HG02884 (cell line): Measurements from ENCODE around the gene SFXN5.
"Not testable (repeated sequence)": the region's sequence is repeated elsewhere in the genome, so short reads cannot be mapped to it uniquely, and the experiment has no call there.

Source experiments
- ATAC-seq: cut with Tn5 transposase; IDR thresholded peaks from one replicate; pipeline ENCODE4 v1.9.1; 2021; ENCODE audit warnings: mild to moderate bottlenecking, moderate library complexity; ENCODE audit not compliant: unreplicated experiment

SFXN5 gene, protein sequence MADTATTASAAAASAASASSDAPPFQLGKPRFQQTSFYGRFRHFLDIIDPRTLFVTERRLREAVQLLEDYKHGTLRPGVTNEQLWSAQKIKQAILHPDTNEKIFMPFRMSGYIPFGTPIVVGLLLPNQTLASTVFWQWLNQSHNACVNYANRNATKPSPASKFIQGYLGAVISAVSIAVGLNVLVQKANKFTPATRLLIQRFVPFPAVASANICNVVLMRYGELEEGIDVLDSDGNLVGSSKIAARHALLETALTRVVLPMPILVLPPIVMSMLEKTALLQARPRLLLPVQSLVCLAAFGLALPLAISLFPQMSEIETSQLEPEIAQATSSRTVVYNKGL

DNA sequence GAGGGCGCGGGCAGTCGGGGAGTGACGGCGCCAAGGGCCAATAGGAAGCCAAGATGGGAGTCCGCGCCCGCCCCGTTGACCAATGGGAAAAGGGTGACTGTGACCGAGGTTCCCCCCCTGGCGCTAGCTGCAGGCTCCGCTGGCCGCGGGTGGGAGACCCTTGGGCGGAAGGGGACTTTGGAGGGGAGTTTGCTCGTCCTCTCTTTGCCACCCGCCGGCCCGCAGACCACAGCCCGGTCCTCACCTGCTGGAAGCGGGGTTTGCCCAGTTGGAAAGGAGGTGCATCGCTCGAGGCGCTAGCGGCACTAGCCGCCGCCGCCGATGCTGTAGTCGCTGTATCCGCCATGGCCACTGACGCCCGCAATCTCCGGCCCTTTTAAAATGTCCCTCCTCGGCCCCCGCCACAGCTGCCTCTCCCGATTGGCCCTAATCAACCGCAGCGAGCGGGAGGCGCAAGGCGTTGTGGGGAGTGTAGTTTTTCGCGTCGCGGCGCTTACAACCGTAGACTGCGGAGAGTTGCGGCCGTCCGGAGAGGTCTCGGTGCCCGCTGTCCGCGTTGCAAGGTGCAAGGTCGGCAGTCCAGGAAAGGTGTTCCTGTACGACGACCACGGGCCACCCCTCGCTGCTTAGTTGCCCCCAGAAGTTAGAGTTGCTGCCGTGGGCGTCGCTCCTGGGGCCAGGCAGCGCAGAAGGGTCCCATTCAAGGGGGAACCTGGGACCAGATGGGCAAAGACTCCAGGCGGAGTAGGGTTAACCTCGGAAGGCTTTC, at the start of gene SFXN5:
SFXN5 (minus strand) TSS at position 353 of the 769 bp plus-strand sequence; CDS start at position 346, 7 bp downstream.
- peak; percentile 90 for ATAC-seq

DNA sequence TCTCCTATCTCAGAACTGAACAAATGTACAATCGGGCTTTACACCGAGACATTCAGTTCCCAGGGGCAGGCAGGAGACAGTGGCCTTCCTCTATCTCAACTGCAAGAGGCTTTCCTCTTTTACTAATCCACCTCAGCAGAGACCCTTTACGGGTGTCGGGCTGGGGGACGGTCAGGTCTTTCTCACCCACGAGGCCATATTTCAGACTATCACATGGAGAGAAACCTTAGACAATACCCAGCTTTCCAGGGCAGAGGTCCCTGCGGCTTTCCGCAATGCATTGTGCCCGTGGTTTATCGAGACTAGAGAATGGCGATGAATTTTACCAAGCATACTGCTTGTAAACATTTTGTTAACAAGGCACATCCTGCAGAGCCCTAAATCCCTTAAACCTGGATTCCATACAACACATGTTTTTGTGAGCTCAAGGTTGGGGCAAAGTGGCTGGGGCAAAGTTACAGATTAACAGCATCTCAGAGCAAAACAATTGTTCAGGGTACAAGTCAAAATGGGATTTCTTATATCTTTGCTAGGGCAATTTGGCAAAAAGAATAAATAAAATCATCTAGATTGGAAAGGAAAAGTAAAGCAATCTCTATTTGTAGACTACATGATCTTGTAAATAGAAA, 48.2 kb upstream of the SFXN5 start:
- not testable (repeated sequence) for ATAC-seq

DNA sequence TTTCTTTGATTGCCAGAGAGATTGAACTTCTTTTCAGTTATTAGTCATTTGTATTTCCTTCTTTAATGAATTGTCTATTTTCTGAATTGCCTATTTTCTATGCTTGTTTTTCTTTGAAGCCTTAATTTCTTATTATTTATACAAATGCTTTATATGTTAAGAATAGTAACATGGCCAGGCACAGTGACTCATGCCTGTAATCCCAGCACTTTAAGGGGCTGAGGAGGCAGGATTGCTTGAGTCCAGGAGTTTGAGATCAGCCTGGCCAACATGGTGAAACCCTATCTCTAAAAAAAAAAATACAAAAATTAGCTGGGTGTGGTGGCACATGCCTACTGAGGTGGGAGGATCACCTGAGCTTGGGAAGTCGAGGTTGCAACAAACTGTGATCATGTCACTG, 45.9 kb upstream of the SFXN5 start:
- ATAC-seq, result no peak

DNA sequence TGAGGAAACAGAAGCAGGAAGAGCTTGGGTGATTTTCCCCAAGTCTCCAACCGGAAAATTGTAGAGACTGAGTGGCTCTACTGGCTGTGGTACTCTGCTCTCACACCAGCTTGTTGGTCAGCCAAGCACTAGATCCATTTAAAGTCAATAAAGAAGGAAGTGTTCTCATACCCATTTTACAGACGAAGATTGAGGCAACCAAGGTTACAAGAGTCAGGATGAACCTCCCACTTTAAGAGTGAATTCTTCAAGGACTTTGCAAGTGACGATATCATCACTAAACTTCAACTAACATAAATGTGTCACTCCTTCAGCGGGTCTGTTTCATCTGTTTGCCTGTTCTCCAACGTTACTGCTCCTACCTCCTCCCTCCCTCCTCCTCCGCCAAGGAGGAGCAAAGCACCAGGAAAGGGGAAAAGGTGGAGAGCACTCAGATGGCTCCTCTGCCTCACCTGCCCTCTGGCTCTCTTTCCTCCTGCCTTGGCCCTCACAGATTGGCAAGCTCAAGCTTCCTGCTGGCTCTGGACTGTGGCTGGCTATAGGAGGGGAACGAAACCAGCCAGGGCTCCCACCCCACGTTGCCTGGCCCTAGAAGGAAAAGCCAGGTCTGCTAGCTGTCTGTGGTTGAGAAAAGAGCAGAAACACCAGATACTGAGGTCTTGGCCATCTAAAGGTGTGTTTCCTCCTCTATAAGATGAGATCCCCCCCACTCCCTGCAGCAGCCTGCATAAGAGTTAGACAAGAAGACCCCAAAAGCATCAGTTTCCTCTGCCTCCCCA, 44.9 kb upstream of the SFXN5 start:
- no peak for ATAC-seq

DNA sequence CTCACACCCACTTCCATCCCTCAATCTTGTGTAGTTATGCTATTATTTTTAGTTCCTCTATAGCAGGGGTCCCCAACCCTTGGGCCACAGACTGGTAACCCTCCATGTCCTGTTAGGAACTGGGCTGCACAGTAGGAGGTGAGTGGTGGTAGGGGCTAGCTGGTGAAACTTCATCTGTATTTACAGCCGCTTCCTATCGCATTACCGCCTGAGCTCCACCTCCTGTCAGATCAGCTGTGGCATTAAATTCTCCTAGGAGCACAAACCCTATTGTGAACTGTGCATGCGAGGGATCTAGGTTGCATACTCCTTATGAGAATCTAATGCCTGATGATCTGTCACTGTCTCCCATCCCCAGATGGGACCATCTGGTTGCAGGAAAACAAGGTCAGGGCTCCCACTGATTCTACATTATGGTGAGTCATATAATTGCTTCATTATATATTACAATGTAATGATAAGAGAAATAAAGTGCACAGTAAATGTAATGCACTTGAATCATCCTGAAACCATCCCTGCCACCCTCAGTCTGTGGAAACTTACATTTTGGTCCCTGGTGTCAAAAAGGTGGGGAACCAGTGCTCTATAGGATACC, 42.9 kb upstream of the SFXN5 start:
- no peak for ATAC-seq

DNA sequence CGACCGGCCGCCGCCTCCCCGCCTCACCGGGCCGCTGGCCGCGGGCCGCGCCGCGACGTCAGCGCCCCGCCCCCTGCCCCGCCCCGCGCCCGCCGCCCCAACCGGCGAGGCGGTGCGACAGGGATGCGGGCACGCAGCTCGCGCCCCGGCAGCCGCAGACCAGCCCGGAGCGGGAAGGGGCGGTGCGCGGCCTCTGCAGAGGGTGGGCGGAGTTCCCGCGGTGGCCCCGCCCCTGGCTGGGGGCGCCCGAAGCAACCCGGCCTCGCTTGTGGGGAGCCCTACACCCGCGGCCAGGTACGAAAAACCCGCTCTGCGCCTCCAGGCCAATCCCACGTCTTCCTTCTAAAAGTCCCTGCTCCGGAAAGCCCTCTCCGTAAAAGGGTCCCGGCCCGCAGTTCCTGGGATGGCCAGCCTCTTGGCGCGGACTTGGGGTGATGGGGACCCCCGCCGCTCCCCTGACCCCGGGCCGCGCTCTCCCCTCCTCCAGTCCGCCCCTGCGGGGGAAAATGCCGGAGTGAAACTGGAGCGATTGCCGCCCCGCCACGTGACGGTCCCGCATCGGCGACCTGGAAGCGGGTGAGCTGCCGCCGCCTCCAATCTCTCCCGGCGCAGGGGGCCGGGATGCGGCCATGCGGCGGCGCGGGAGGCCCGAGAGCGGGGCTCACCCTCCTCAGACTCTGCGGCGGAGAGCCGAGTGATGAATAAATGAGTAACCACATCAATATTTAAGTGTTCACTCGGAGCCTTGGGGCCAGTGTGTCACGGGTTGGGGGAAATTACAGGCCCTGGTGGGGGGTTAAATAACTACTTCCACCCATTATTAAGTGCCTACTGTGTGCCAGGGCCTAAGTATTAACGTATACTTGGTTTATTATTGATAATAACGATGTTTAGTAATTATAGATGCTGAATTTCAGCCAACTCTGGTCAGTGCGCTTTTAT, 41.7 kb upstream of the SFXN5 start, which contains the start of gene RAB11FIP5:
RAB11FIP5 (minus strand) TSS at position 36 of the 942 bp plus-strand sequence. CDS start 171 bp downstream, outside the sequence.
- ATAC-seq, result peak; percentile 79

DNA sequence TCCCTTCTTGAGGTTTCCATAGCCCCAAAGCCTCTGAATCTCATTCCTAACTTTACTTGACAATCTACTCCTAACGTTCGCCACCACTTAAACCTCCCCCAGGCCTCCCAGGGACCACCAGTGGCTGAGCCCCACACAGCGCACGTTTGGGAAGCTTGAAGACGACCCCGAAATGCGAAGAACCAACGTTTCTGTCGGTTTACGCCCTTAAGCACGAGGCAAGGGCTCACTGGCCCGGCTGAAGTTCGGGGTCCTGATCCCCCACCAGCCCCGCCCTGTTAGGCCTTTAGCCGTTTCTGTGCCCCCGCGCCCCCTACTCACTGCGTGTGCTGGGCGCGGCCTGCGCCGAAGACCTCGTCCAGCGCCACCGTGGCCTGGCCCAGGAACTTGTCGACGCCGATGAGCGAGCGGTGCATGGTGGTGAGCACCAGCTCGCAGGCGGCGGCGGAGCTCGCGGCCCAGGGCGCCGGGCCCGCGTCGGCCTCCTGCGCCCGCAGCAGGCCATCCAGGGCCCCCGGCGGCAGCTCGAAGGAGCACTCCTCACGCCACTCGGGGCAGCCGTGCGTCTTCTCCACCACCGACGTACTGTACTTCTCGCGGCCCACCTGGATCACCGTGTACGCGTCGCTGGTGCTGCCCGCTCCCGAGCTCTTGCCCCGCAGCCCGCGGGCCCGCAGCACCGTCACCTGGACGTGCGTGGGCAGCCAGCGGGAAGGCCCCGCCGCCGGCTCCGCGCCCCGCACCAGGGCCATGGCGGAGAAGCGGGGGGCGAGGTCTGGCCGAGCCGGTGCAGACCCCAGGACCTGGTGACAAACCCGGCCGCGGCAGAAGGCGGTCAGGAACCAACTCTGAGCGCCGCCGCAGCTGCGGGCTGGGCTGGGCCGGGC, 40.8 kb upstream of the SFXN5 start:
- peak; percentile 14 for ATAC-seq

DNA sequence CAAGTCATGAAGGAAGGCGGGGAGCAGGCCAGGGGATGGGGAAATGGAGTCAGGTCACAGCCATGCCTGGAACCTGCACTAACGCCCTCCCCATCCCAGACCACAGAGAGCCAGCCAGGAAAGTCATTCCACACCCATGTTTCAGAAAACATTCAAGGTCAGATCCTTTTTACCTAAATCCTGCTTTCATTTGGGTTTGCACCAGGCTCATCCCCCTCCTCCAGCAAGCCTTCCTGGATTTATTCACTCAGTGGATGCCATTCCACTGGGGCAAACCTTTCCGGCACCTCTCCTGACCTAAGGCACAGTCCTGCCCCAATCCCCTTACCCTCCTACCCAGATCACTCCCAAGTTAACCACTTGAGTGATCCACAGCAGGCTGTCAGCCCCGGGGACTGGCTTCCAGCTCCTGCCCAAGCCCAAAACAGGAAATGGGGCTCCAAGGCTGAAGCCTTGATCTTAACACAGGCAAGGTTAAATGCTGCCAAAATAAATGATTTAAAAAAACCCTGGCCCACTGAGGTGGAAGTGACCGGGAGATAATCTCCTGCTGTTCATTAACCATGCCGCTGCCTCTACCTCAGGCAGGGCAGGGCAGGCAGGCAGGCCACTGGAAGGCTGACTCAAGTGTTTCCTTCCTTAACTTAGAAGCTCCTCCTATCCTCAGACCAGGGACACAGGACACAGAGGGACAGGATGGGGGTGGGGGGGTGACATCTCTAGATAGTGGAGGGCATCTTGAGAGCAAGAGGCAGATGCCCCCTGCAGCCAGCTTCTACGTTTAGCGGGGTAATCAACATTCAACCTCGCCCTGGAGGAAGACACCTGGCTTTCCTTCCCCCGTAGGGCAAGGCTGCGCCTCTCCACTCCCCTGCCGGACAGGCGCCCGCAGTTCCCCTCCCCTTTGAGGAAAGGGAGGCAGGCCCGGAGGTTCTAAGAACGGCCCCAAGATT, 39.8 kb upstream of the SFXN5 start:
- ATAC-seq, result no peak

DNA sequence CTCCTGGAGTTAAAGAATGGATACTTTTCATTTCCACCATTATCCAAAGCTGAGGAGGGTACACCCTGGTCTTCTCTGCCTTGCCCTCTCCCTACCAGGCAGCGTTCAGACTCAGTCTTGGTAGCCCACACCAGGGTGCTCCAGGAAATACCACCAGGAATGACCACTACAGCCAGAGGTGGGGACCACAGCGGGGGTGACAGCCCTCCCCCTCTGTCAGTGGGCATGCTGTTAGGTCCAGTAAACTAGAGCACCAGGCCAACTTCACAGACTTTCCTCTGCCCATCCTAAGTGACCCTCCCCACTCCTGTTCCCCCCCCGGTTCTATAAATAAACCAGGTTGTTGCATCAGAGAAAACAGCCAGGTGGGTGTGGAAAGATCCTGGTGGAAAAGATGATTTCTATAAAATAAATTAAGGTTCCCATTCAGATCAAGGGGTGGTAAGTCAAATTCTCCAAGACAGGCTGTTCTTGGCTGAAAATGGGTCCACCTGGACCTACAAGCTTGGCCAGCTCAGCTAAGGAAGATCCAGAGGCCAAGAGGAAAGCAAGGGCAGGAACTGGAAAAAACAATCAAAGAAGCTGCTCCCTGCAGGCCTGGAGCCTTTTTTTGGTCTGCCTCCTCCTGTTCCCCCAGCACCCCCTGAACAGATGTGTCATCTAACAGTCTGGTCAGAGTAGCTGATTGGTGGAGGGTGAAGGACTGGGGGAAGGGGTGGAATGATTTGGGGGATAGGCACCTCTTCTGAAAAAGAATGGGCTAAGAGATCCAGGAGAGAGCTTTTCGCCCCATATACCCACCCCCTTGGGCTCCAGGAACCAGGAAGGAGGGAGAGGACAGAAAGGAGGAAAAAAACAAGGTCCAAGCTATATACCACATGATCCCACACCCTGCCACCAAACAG, 38.9 kb upstream of the SFXN5 start:
- ATAC-seq, result no peak

DNA sequence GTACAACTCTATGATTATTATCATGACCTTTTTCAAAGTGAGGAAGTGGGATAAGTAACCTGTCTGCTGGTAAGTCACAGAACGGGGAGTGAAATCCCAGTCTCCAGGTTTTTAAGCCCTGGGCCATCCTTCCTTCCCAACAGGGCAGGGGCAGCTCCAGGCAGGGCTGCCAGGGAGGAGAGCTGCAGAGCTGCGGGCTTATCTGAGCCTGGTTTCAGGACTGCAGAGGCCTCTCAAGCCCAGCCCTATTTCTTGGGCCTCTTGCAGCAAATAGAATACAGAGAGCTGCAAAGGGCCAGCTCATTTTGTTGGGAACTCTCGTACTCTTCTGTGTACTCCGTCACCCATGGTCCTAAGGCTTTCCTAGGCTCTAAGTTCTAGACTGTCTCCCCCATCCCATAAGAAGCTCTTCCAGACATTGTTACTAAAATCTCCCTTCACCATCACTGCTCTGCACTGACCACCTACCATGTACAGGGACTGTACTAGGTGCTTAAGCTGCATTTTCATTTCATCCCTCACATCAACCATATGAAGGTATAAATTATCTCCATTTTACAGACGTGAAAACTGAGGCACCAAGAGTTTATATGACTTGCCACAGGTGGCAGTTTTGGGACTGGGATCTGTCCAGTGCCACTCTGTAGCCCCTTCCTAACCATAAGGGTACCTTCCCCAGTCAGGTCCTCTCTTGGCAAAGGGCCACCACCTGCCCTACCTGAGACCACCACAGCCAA, 38.1 kb upstream of the SFXN5 start:
- ATAC-seq, result no peak

DNA sequence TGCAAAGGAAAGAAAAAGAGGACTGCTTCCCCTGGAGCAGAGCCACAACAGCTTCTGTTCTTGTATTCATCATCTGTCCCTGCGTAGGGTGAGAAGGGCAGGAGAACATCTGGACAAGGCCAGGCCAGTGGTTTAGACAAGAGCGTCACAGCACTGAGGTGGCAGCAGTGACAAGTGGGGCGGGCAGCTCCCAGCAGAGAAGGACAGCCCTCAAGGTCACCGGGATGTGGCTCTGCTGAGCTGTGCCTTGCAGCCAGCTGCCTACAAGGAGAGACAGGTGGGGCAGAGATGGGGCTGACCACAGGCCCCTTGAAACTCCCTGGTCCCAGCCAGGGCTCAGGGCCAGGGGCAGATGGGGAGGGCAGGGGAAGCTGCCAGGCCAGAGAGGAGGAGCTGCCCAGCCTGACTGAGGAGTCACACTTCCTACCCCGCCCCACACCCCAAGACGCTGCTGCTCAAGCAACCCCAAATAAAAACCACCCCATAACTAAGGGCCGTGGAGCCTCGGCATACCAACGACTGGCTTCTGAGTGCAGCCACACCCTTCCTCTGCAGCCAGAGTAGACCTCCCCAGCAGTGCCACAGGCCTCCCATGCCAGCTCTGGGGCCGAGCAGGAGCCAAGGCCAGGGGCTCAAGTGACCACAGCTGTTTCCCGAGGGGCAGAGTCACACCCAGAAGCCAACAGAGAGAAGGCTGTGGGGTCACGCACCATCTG, 35.9 kb upstream of the SFXN5 start:
- ATAC-seq, result no peak

DNA sequence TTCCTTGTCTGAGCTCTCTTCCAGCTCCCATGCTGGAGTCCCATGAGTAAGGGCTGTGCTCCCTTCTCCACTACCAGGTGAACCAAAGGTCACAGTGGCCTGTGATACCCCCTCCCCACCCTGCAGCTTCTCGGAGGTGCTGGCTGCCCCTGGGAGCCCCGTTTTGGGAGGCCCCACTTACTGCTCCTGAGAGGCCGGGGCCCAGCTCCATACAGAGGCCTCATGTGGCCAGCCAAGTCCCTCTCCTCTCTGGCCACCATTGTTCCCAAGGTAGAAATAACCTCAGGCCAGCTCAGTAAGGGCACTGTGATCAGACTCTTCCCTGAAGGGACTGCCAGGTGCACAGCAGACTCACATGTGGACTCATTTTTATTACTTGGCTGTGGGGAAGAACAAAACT, 35.3 kb upstream of the SFXN5 start:
- no peak for ATAC-seq

DNA sequence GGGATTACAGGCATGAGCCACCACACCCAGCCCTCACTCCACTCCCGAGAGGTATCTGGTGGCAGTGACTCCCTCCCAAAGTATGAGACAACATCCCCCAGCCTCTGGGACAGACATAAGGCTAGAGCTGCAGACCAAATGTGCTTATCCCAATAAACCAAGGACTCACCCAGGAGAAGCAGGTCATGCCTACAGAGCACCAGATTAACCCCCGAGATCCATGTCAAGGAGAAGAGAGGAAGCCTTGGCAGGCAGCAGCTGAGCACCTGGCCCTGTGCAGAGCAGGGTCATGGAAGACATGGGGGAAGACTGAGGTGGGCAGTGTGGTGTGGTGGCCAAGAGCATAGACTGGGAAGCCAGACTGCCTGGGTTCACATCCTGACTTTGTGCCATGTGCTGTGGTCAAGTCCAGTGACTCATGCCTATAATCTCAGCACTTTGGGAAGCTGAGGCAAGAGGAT, 34.0 kb upstream of the SFXN5 start:
- no peak for ATAC-seq

DNA sequence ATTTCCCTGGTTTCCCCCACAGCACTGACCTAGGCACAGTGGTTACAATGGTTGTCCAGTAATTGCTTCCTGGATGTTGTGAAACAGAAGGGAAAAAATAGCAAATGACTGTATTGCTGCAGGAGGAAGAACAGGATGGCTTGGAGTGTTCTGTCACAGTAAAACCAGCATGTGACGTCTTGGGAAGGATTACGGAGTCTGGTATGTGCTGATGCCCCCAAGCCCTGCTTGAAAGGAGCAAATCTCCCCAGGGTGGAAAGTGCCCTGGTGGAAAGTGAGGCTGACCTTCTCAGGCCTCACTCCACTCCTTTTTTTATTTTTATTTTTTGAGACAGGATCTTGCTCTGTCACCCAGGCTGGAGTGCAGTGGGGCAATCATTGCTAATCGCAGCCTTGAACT, 33.4 kb upstream of the SFXN5 start:
- no peak for ATAC-seq

DNA sequence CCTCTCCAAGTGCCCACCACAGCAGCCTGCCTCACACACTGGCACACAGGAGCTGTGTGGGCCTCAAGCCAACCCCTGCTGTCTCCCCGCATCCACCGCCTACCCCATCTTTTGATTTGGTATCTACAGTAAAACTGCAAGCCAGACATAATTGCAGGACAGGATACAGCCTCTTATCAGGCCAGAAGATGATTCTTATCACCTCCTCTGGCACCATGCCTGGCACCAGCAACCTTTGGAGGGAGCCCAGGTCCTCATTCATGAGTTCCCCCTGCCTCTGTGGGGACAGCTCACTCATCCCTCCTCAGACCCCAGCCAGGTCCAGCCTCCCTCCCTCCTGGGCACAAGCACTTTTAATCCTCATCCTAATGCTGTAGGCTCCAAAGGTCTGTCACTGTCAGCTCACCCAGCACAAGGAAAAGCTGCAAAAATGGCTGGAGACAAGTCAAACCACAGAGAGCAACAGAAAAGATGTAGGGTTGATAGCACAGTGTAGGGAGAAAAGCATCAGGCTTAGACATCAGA, 31.6 kb upstream of the SFXN5 start:
- no peak for ATAC-seq
